Glutamatergic neuron (in vitro differentiated cells): ENCODE results near the gene PTPN3. TPM values are rescaled to one million over a fixed set of nuclear protein-coding genes. Genes with fewer than 3 reads are reported as not detected.

ENCODE experiments used
- DNase-seq: peaks from one replicate; pipeline ENCODE4 v3.0.0; 2022
- H3K27ac Mint-ChIP-seq: one replicate; pipeline ENCODE4 v1.8.0; 2020; ENCODE audit warnings: mild to moderate bottlenecking, mixed read lengths, inconsistent platforms; ENCODE audit not compliant: unreplicated experiment
- H3K27me3 Mint-ChIP-seq: one replicate; pipeline ENCODE4 v1.8.0; 2020; ENCODE audit warnings: mild to moderate bottlenecking, moderate library complexity, mixed read lengths, inconsistent platforms; ENCODE audit not compliant: unreplicated experiment
- H3K36me3 Mint-ChIP-seq: one replicate; pipeline ENCODE4 v1.8.0; 2020; ENCODE audit warnings: mild to moderate bottlenecking, mixed read lengths, inconsistent platforms; ENCODE audit not compliant: unreplicated experiment
- H3K4me1 Mint-ChIP-seq: one replicate; pipeline ENCODE4 v1.8.0; 2020; ENCODE audit warnings: mild to moderate bottlenecking, low read depth, mixed read lengths, inconsistent platforms; ENCODE audit not compliant: unreplicated experiment
- H3K4me3 Mint-ChIP-seq: one replicate; pipeline ENCODE4 v1.8.0; 2020; ENCODE audit warnings: mild to moderate bottlenecking, mixed read lengths, inconsistent platforms; ENCODE audit not compliant: unreplicated experiment
- H3K9me3 Mint-ChIP-seq: one replicate; pipeline ENCODE4 v1.8.0; 2020; ENCODE audit warnings: mild to moderate bottlenecking, moderate library complexity, mixed read lengths, inconsistent platforms; ENCODE audit not compliant: unreplicated experiment
- total RNA-seq: library from RNA; stranded (reverse); fragmentation: NEBNext Ultra II Directional; extraction: Animal tissue kit (Norgen Biotek cat#: 25700); gene quantifications from one replicate; pipeline ENCODE4 v1.2.1, GENCODE V29; 2021; ENCODE audit not compliant: unreplicated experiment
- TF ChIP-seq, protein P1 (sequence below): fragments of 200-600 bp; sonication (generic); IDR thresholded peaks from one replicate; pipeline ENCODE4 v1.5.0; 2021; ENCODE audit not compliant: partially characterized antibody, unreplicated experiment

PTPN3 gene
- total RNA-seq, 1 donor from 2014 or later, result 1.6 TPM

DNA sequence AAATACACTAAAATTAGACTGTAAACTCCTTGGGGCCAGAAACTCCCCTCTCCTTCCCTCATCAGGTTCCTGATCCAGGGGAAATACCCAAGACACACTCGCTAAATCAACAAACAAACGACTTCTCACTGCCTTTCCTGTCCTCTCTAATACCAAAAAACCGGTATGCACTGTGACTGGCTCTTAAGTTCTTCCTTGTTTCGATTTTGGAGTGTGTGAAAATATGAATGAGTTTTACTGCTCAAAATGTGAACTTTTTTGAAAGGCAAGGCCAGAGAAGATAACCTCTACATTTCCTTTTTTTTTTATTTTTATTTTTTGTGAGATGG, 96.2 kb downstream of the PTPN3 start:
- Mint-ChIP-seq H3K9me3 (peaks cover 5% of the 10 kb centered on the region), H3K27ac (no peak overlapping the region), H3K4me3 (no peak overlapping the region), H3K4me1 (peaks cover 8% of the 10 kb centered on the region), H3K36me3 (no peaks in the 10 kb centered on the region), H3K27me3 (peaks cover 4% of the 10 kb centered on the region)
- DNase-seq, result no peak
- TF ChIP-seq, protein P1, sequence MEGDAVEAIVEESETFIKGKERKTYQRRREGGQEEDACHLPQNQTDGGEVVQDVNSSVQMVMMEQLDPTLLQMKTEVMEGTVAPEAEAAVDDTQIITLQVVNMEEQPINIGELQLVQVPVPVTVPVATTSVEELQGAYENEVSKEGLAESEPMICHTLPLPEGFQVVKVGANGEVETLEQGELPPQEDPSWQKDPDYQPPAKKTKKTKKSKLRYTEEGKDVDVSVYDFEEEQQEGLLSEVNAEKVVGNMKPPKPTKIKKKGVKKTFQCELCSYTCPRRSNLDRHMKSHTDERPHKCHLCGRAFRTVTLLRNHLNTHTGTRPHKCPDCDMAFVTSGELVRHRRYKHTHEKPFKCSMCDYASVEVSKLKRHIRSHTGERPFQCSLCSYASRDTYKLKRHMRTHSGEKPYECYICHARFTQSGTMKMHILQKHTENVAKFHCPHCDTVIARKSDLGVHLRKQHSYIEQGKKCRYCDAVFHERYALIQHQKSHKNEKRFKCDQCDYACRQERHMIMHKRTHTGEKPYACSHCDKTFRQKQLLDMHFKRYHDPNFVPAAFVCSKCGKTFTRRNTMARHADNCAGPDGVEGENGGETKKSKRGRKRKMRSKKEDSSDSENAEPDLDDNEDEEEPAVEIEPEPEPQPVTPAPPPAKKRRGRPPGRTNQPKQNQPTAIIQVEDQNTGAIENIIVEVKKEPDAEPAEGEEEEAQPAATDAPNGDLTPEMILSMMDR, result no peak

- no peak overlapping the region for H3K27ac Mint-ChIP-seq
- H3K9me3 Mint-ChIP-seq, result peaks cover 5% of the 10 kb centered on the region
Observed at GRCh38 chr9:109401169-109401989, 96.7 kb downstream of the PTPN3 start.

GRCh38 chr9:109399258-109399767, 98.8 kb downstream of the PTPN3 start:
- peaks cover 4% of the 10 kb centered on the region for H3K27me3 Mint-ChIP-seq
- no peaks in the 10 kb centered on the region for H3K36me3 Mint-ChIP-seq
- peaks cover 4% of the 10 kb centered on the region for H3K4me1 Mint-ChIP-seq
- H3K4me3 Mint-ChIP-seq, result no peak overlapping the region
- TF ChIP-seq, protein P1, result no peak
- peaks cover 5% of the 10 kb centered on the region for H3K9me3 Mint-ChIP-seq
- H3K27ac Mint-ChIP-seq, result peak overlapping the region; percentile 62
- DNase-seq, result no peak

More at GRCh38 chr9:109401169-109401989, 96.7 kb downstream of the PTPN3 start:
- DNase-seq, result peak; percentile 76
- TF ChIP-seq, protein P1, result peak; percentile 89
- H3K4me1 Mint-ChIP-seq, result peaks cover 5% of the 10 kb centered on the region
- H3K27me3 Mint-ChIP-seq, result peaks cover 4% of the 10 kb centered on the region
- H3K4me3 Mint-ChIP-seq, result no peak overlapping the region
- H3K36me3 Mint-ChIP-seq, result no peaks in the 10 kb centered on the region

DNA sequence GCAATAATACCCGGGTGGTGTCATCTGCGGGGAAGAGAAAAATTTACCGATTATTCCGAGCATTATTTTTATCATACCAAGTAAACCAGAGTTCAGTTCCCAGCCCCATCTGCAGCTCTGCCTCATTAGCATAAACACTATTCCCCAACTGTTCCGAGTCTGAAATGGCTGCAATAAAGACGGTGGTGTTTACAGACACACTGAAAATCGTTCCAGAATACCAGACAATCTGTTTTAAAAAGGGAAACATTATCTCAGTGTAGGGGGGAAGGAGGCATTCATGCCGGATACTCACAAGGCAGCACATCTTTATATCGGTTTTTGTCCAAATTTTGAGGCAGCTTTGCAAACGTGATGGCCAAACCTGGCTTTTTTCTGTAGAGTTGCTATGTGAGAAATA, 106.9 kb downstream of the PTPN3 start:
- Mint-ChIP-seq H3K4me3 (no peak overlapping the region), H3K9me3 (peaks cover 7% of the 10 kb centered on the region), H3K27me3 (peaks cover 5% of the 10 kb centered on the region), H3K27ac (peak overlapping the region; percentile 34), H3K36me3 (peaks cover 12% of the 10 kb centered on the region), H3K4me1 (peaks cover 7% of the 10 kb centered on the region)
- TF ChIP-seq, protein P1, result no peak
- DNase-seq, result no peak

GRCh38 chr9:109387856-109388255, 110.3 kb downstream of the PTPN3 start:
- Mint-ChIP-seq H3K9me3 (peaks cover 7% of the 10 kb centered on the region), H3K4me3 (no peak overlapping the region)
- TF ChIP-seq, protein P1, result no peak

More at GRCh38 chr9:109387856-109388255, 110.3 kb downstream of the PTPN3 start:
- H3K27me3 Mint-ChIP-seq, result peaks cover 5% of the 10 kb centered on the region
- H3K4me1 Mint-ChIP-seq, result peaks cover 10% of the 10 kb centered on the region
- no peak for DNase-seq
- peaks cover 18% of the 10 kb centered on the region for H3K36me3 Mint-ChIP-seq
- peak overlapping the region; percentile 29 for H3K27ac Mint-ChIP-seq
